Measurements from ENCODE around the gene ZNF598. TPM values are rescaled to one million over a fixed set of nuclear protein-coding genes. Genes with fewer than 3 reads are reported as not detected.
A peak's percentile ranks its signal among the peaks of the same experiment; 100 is the strongest.
"Not testable (repeated sequence)": the region's sequence is repeated elsewhere in the genome, so short reads cannot be mapped to it uniquely, and the experiment has no call there.

ZNF598 gene
- polyA plus RNA-seq, 3 donors = 14.2 to 16.4 (median 15.4) TPM

DNA sequence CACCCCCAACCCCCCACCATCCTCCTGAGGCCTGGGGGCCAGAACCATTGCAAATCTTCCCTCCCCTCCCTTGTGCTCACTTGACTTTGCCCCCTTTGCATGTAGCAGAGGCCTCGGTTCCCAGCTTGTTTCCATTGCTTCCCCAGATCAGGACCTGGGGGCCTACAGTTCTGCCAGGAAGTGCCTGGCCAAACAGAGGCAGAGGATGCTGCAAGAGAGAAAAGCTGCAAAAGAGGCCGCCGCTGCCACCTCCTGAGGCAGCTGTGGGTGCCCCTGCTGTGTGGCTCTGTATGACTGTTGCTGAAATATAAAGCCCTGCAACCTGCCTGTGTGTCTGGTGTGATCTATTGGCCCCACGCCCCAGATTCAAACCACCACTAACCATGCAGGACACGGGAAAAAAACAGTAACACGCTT lies 48.0 kb downstream of the ZNF598 start:
- no peak for DNase-seq (ENCODE audit: low read depth in 3 of 3, low spot score in 2 of 3)

DNA sequence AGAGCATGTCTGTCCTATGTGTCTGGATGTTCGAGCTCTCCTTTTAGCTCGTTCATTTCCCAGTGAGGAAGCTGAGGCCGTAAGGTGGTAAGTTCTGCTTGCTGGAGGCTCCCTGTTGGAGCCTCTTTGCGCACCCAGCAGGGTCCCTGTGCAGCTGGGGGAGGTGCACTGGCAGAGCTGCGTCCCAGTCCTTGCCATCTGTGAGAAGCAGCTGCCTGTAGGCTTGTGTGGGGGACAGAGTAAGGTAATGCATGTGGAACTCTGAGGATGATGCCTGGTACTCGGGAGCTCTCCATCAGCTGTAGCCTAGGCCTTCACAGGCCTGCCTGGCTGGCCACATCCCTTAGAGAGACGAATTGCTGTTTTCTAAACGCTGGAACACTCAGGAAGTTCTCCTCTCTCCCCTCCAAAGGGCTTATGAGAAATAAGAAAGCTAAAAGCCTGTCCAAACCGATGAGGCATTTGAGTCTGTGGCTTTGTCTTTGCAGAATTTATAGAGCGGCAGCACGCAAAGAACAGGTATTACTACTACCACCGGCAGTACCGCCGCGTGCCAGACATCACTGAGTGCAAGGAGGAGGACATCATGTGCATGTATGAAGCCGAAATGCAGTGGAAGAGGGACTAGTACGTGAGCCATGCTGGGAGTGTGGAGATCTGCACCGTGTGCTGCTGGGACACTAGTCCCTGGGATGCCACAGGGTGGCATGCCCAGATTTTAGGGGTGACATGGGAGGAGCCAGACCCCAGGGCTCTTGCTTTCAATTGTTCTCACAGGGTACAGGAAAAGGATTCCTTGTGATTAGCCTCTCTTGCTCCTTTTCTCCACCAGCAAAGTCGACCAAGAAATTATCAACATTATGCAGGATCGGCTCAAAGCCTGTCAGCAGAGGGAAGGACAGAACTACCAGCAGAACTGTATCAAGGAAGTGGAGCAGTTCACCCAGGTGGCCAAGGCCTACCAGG lies 48.7 kb downstream of the ZNF598 start:
- no peak for DNase-seq (ENCODE audit: low read depth in 3 of 3, low spot score in 2 of 3)

DNA sequence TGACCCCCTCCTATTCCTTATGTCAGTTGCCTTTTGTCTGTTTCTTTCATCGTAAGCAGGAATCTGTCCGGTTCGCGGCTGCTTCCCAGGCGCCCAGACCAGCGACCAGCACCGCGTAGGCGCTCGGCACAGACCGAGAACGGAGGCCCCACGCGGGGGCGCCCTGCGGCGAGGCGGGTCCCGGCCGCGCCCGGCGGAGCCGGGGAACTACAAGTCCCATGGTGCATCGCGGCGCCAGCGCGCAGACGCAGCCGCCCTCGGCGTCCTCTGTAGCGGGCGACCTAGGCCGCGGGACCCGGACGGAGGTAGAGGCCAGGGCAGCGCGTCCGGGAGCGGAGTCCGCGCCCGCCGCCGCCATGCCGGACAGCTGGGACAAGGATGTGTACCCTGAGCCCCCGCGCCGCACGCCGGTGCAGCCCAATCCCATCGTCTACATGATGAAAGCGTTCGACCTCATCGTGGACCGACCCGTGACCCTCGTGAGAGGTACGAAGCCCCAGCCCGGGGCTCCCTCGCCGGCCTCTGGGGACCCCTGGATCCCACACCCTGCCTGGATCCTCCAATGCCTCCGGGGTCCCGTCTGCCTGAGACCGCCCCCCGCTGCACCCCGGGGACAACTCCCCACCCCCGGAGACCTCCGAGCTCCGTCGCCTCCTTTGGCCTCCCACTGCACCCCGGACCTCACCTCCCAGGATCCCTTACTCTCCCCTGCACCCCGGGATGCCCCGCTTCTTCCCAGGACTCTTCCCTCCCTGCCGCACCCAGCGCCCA lies 50.2 kb downstream of the ZNF598 start, which contains the start of gene NDUFB10:
TSS of gene NDUFB10 (plus strand) at position 270 of the 771 bp plus-strand sequence. CDS start at position 357, 87 bp downstream.
- peak; percentile 57 to 83 (median 69) for DNase-seq (ENCODE audit: low read depth in 3 of 3, low spot score in 2 of 3)

DNA sequence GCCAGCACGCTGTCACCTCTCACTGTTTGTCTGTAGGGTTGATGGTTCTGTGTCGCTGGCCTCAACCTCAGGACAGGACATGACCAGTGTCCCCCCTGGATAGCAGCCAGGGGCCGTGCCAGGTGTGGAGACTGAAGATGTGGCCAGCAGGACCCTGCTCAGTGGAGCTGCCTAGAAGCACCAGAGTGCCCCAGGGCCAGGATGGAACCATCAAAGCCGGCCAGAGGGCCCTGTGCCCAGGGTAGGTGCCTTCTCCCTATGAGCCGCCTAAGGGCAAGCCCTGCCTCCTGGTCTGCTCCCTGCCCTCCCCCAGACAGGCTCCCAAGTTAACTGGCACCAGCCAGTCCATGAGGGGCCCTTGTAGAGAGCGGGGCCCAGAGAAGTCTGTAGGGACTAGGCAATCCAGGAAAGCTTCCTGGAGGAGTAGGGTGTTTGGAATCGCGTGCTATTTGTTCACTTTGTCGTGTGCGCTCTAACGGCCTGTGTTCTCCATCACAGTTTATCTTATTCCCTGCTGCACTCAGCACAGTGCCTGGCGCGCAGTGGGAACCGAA lies 50.8 kb downstream of the ZNF598 start:
- DNase-seq (ENCODE audit: low read depth in 3 of 3, low spot score in 2 of 3) = no peak

DNA sequence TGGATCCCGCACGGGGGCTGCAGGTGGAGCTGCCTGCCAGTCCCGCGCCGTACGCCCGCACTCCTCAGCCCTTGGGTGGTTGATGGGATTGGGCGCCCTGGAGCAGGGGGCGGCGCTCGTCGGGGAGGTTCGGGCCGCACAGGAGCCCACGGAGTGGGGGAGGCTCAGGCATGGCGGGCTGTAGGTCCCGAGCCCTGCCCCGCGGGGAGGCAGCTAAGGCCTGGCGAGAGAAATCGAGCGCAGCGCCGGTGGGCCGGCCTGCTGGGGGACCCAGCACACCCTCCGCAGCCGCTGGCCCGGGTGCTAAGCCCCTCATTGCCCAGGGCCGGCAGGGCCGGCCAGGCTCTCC lies 51.5 kb downstream of the ZNF598 start:
- DNase-seq (ENCODE audit: low read depth in 3 of 3, low spot score in 2 of 3) = not testable (repeated sequence)

DNA sequence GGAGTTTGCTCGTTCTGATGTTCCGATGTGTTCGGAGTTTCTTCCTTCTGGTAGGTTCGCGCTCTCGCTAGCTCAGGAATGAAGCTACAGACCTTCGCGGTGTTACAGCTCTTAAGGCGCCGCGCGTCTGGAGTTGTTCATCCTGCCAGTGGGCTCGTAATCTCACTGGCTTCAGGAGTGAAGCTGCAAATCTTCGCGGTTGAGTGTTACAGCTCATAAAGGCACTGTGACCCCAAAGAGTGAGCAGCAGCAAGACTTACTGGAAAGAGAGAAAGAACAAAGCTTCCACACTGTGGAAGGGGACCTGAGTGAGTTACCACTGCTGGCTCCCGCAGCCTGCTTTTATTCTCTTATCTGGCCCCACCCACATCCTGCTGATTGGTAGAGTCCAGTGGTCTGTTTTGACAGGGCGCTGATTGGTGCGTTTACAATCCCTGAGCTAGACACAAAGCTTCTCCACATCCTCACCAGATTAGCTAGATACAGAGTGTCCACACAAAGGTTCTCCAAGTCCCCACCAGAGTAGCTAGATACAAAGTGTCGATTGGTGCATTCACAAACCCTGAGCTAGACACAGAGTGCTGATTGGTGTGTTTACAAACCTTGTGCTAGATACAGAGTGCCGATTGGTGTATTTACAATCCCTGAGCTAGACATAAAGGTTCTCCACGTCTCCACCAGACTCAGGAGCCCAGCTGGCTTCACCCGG lies 52.0 kb downstream of the ZNF598 start:
- not testable (repeated sequence) for DNase-seq (ENCODE audit: low read depth in 3 of 3, low spot score in 2 of 3)

DNA sequence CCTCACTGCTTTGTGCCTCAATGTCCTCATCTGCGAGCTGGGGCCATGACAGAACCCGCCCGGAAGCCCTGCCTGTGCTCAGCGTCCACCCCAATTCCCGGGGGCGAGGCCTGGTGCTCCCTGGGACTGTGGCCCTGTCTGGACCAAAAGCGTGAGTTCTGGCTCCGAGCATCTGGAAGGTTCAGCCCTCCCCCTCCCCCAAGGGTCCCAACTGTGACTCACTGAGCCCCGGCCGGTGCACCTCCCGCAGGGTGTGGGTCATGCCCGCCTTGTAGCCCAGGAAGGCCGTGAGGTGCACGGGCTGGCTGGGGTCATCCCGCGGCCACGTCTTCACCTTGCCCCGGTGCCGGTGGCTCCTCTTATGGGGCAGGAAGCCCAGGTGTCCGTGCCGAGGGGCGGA lies 55.9 kb downstream of the ZNF598 start:
- DNase-seq (ENCODE audit: low read depth in 3 of 3, low spot score in 2 of 3) = no peak

DNA sequence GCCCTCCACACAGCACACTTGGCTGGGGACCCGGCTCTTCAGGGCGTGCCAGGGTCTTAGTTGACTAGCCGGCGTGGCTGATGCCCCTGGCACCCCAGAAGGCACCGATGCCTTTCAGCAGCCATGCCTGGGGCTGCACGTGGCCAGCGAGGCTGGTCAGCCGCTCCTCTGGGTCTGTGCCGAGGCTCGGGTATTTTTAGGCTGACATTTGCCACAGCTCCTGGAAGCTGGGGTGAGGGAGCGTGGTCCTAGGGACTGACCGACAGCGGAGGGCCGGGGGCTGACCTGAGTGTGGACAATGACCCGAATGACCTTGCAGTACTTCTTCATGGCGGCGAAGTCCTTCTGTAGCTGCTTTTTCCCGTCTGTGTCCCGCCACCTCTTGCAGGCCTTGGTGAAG lies 59.1 kb downstream of the ZNF598 start:
- no peak for DNase-seq (ENCODE audit: low read depth in 3 of 3, low spot score in 2 of 3)

DNA sequence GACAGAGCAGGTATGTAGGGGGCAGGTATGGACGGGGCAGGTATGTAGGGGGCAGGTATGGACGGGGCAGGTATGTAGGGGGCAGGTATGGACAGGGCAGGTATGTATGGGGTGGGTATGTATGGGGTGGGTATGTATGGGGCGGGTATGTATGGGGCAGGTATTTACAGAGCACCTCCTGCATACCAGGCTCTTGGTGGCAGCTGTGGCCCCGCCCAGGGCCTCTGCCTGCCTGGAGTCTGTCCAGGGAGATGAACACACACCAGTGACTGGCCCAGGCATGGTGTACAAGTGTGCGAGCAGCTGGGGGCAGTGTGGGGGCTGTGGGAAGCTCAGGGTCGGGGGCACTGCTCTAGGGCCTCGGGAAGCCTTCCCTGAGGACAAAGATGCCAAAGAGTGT lies 59.6 kb downstream of the ZNF598 start:
- no peak for DNase-seq (ENCODE audit: low read depth in 3 of 3, low spot score in 2 of 3)

DNA sequence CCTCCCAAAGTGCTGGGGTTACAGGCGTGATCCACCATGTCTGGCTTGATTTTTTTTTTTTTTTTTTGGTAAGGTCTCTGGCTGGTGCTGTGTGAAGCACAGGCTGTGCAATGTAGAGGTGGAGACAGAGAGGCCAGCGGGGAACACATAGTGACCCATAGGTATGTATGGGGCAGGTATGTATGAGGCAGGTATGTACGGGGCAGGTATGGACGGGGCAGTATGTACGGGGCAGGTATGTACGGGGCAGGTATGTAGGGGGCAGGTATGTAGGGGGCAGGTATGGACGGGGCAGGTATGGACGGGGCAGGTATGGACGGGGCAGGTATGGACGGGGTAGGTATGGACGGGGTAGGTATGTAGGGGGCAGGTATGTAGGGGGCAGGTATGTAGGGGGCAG lies 60.1 kb downstream of the ZNF598 start:
- DNase-seq (ENCODE audit: low read depth in 3 of 3, low spot score in 2 of 3) = no peak

Other genes starting within 250 kb of the ZNF598 start
- gene NME3, start 238.3 kb downstream of the ZNF598 start, polyA plus RNA-seq (ENCODE audit: insufficient read length in 3 of 3) = 10 to 100 TPM; 18.8 to 22.1 (median 19.4) TPM
- 1 to 10 TPM; 5.1 to 5.5 (median 5.2) TPM for gene EME2, start 237.0 kb downstream of the ZNF598 start, polyA plus RNA-seq (ENCODE audit: insufficient read length in 3 of 3)
- 10 to 100 TPM; 58.1 to 69.6 (median 65.0) TPM for gene MRPS34, start 236.7 kb downstream of the ZNF598 start, polyA plus RNA-seq (ENCODE audit: insufficient read length in 3 of 3)
- 10 to 100 TPM; 30.8 to 35.7 (median 32.5) TPM for gene SPSB3, start 227.2 kb downstream of the ZNF598 start, polyA plus RNA-seq (ENCODE audit: insufficient read length in 3 of 3)
- 10 to 100 TPM; 31.1 to 38.7 (median 31.5) TPM for gene NUBP2, start 226.9 kb downstream of the ZNF598 start, polyA plus RNA-seq (ENCODE audit: insufficient read length in 3 of 3)
- gene IGFALS, start 216.1 kb downstream of the ZNF598 start, polyA plus RNA-seq (ENCODE audit: insufficient read length in 3 of 3) = 1 to 10 TPM; 1.3 to 2.0 (median 2.0) TPM
- gene HAGH, start 183.0 kb downstream of the ZNF598 start, polyA plus RNA-seq (ENCODE audit: insufficient read length in 3 of 3) = 10 to 100 TPM; 35.4 to 44.8 (median 40.1) TPM
- gene FAHD1, start 182.6 kb downstream of the ZNF598 start, polyA plus RNA-seq (ENCODE audit: insufficient read length in 3 of 3) = 10 to 100 TPM; 36.6 to 50.7 (median 48.3) TPM
- 1 to 10 TPM; 1.1 to 1.3 (median 1.3) TPM for gene MEIOB, start 137.7 kb downstream of the ZNF598 start, polyA plus RNA-seq (ENCODE audit: insufficient read length in 3 of 3)
- under 1 TPM; 0.12 to 0.24 (median 0.17) TPM for gene HS3ST6, start 91.4 kb downstream of the ZNF598 start, polyA plus RNA-seq (ENCODE audit: insufficient read length in 3 of 3)
- gene MSRB1, start 66.6 kb downstream of the ZNF598 start, polyA plus RNA-seq (ENCODE audit: insufficient read length in 3 of 3) = 10 to 100 TPM; 63.0 to 70.1 (median 65.2) TPM
- gene RPL3L, start 55.1 kb downstream of the ZNF598 start, polyA plus RNA-seq (ENCODE audit: insufficient read length in 3 of 3) = under 1 TPM; 0.10 to 0.17 (median 0.16) TPM
- 100 to 1,000 TPM; 127 to 137 (median 129) TPM for gene NDUFB10, start 50.3 kb downstream of the ZNF598 start, polyA plus RNA-seq (ENCODE audit: insufficient read length in 3 of 3)
- gene RPS2, start 45.0 kb downstream of the ZNF598 start, polyA plus RNA-seq (ENCODE audit: insufficient read length in 3 of 3) = 1,000 to 10,000 TPM; 1,774 to 1,944 (median 1,840) TPM
- not detected for gene RNF151, start 43.0 kb downstream of the ZNF598 start, polyA plus RNA-seq (ENCODE audit: insufficient read length in 3 of 3)
- gene TBL3, start 37.8 kb downstream of the ZNF598 start, polyA plus RNA-seq (ENCODE audit: insufficient read length in 3 of 3) = 10 to 100 TPM; 27.4 to 34.3 (median 32.0) TPM
- under 1 TPM; 0.37 to 0.79 (median 0.60) TPM for gene NOXO1, start 28.4 kb downstream of the ZNF598 start, polyA plus RNA-seq (ENCODE audit: insufficient read length in 3 of 3)
- gene GFER, start 25.6 kb downstream of the ZNF598 start, polyA plus RNA-seq (ENCODE audit: insufficient read length in 3 of 3) = 10 to 100 TPM; 20.5 to 22.0 (median 21.1) TPM
- gene SYNGR3, start 19.9 kb downstream of the ZNF598 start, polyA plus RNA-seq (ENCODE audit: insufficient read length in 3 of 3) = 1 to 10 TPM; 1.3 to 1.9 (median 1.4) TPM
- gene NPW, start 10.0 kb upstream of the ZNF598 start, polyA plus RNA-seq (ENCODE audit: insufficient read length in 3 of 3) = 1 to 10 TPM; 1.7 to 6.0 (median 3.9) TPM
- gene NHERF2, start 17.1 kb upstream of the ZNF598 start, polyA plus RNA-seq (ENCODE audit: insufficient read length in 3 of 3) = 100 to 1,000 TPM in 1 of 3 donors, 10 to 100 TPM in 2; 82.6 to 106 (median 88.6) TPM
- 10 to 100 TPM; 15.4 to 17.7 (median 16.9) TPM for gene NTHL1, start 38.0 kb upstream of the ZNF598 start, polyA plus RNA-seq (ENCODE audit: insufficient read length in 3 of 3)
- 100 to 1,000 TPM in 2 of 3 donors, 10 to 100 TPM in 1; 98.9 to 117 (median 108) TPM for gene TSC2, start 38.2 kb upstream of the ZNF598 start, polyA plus RNA-seq (ENCODE audit: insufficient read length in 3 of 3)
- gene PKD1, start 126.1 kb upstream of the ZNF598 start, polyA plus RNA-seq (ENCODE audit: insufficient read length in 3 of 3) = 10 to 100 TPM; 53.0 to 59.6 (median 54.5) TPM
- 1 to 10 TPM; 2.7 to 3.1 (median 3.0) TPM for gene RAB26, start 138.8 kb upstream of the ZNF598 start, polyA plus RNA-seq (ENCODE audit: insufficient read length in 3 of 3)
- 10 to 100 TPM; 51.4 to 60.4 (median 60.3) TPM for gene TRAF7, start 146.0 kb upstream of the ZNF598 start, polyA plus RNA-seq (ENCODE audit: insufficient read length in 3 of 3)
- 1 to 10 TPM in 2 of 3 donors, under 1 TPM in 1; 0.92 to 1.4 (median 1.4) TPM for gene CASKIN1, start 186.8 kb upstream of the ZNF598 start, polyA plus RNA-seq (ENCODE audit: insufficient read length in 3 of 3)
- gene MLST8, start 195.6 kb upstream of the ZNF598 start, polyA plus RNA-seq (ENCODE audit: insufficient read length in 3 of 3) = 10 to 100 TPM; 41.3 to 48.7 (median 43.8) TPM
- gene BRICD5, start 201.0 kb upstream of the ZNF598 start, polyA plus RNA-seq (ENCODE audit: insufficient read length in 3 of 3) = 1 to 10 TPM; 3.0 to 4.1 (median 3.0) TPM
- gene PGP, start 205.0 kb upstream of the ZNF598 start, polyA plus RNA-seq (ENCODE audit: insufficient read length in 3 of 3) = 10 to 100 TPM; 10.1 to 14.5 (median 12.9) TPM
- 10 to 100 TPM; 13.2 to 14.3 (median 13.6) TPM for gene E4F1, start 213.8 kb upstream of the ZNF598 start, polyA plus RNA-seq (ENCODE audit: insufficient read length in 3 of 3)
- under 1 TPM; 0.68 to 0.74 (median 0.74) TPM for gene DNASE1L2, start 226.6 kb upstream of the ZNF598 start, polyA plus RNA-seq (ENCODE audit: insufficient read length in 3 of 3)
- gene ECI1, start 241.8 kb upstream of the ZNF598 start, polyA plus RNA-seq (ENCODE audit: insufficient read length in 3 of 3) = 10 to 100 TPM; 58.4 to 64.1 (median 58.7) TPM

All from right renal cortex interstitium (tissue), 3 donors.